Measurements from ENCODE around the gene KRTAP2-2. TPM values are rescaled to one million over a fixed set of nuclear protein-coding genes. Genes with fewer than 3 reads are reported as not detected.
"Not testable (repeated sequence)": the region's sequence is repeated elsewhere in the genome, so short reads cannot be mapped to it uniquely, and the experiment has no call there.

The KRTAP2-2 gene, protein sequence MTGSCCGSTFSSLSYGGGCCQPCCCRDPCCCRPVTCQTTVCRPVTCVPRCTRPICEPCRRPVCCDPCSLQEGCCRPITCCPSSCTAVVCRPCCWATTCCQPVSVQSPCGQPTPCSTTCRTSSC
- total RNA-seq (2021) (not detected in 2 replicates), Bru-seq, nascent RNA (not detected), BruChase-seq, experiment 1, labeled RNA remaining after a 2-hour chase (not detected), BruChase-seq, experiment 2, labeled RNA remaining after a 6-hour chase (not detected)
- long read RNA-seq = 0 reads

DNA sequence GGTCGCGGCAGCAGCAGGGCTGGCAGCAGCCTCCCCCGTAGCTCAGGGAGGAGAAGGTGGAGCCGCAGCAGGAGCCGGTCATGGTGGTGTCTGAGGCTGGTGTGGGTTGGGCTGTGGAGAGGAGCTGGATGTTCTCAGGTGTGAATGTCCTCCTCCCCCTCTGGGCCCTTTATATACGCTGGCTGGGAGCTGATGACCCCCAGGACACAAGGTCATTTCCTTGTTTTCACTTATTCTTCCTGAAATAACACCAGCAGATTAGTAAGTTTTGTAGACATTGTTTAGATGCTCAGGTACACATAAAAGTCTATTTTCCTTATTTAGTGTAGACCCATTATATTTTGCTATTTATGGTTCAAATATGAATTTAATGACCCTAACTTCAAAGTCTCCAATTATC lies at the start of gene KRTAP2-2:
KRTAP2-2 (minus strand) TSS at position 101 of the 400 bp plus-strand sequence; CDS start at position 82, 19 bp downstream.
- BruUV-seq (replicated peaks); POLR2A ChIA-PET (ENCODE audit: low non-redundant PET); H3K27me3 ChIP-seq (replicated peaks; ENCODE audit: insufficient read depth, low read depth, low read length, poor library complexity); DNase-seq (ENCODE audit: low spot score); intact Hi-C loops (cut with micrococcal nuclease; ENCODE audit: unreplicated experiment); H3K4me1 ChIP-seq (ENCODE audit: insufficient read depth, low read length, poor library complexity, severe bottlenecking); H3K36me3 ChIP-seq (ENCODE audit: insufficient read depth, low read length, poor library complexity, severe bottlenecking); H3K9me3 ChIP-seq (ENCODE audit: low read depth, low read length, poor library complexity, severe bottlenecking); CTCF ChIA-PET; H3K4me3 ChIP-seq (ENCODE audit: low read depth, low read length, poor library complexity, severe bottlenecking); H3K27ac ChIP-seq (ENCODE audit: low read depth, low read length, poor library complexity, severe bottlenecking): not testable (repeated sequence)

DNA sequence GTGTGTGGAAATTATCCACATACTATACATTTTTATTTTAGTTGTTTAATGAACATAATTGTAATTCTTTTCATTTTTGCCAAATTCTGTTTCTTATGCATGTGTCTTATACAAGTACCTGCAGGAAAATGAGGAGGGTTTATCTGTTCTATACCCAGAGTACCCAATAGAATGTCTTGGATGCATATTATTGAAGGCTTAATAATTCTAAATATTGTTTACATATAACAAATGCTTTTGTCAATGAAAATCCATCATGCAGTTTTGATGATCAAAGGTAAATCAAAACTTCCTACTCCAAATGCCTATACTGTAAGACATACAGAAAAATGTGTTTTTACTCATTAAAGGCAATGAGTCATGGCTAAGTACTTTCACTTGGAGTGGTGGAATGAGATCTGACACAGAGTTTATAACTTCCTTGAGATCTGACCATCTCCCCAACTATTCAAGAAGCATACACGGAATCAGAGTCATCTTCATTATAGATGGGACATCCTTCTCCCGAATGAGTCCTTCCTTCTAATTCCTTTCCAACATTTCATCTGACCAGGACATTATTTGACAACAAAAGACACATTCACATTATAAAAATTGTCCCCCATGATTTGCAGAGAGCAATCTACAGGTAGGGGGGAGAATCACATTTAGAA lies 49.5 kb upstream of the KRTAP2-2 start:
- H3K36me3 ChIP-seq (ENCODE audit: insufficient read depth, low read length, poor library complexity, severe bottlenecking); POLR2A ChIA-PET (ENCODE audit: low non-redundant PET); H3K27ac ChIP-seq (ENCODE audit: low read depth, low read length, poor library complexity, severe bottlenecking); H3K4me3 ChIP-seq (ENCODE audit: low read depth, low read length, poor library complexity, severe bottlenecking); CTCF ChIA-PET; H3K4me1 ChIP-seq (ENCODE audit: insufficient read depth, low read length, poor library complexity, severe bottlenecking); intact Hi-C loops (cut with micrococcal nuclease; ENCODE audit: unreplicated experiment); BruUV-seq (replicated peaks); H3K9me3 ChIP-seq (ENCODE audit: low read depth, low read length, poor library complexity, severe bottlenecking); H3K27me3 ChIP-seq (replicated peaks; ENCODE audit: insufficient read depth, low read depth, low read length, poor library complexity): not testable (repeated sequence)
- DNase-seq (ENCODE audit: low spot score) = peak; percentile 20

DNA sequence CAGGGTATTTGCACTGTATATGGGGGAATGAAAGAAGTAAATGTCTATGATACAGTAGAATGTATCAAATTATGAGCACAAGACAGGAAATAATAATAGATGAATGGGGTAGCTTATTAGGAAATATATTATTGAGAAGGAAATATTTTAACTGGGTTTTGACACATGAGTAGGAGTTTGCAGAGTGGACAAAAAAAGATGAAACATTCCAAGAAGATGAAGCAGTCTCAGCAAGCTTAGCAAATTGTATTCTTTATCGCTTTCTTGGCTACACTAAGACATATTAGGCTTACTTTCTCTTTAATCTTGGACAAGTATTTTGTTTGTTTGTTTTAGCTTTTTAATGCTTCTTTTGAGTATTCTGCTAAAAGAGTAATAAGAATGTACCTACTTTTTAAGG lies 48.9 kb upstream of the KRTAP2-2 start:
- H3K9me3 ChIP-seq (ENCODE audit: low read depth, low read length, poor library complexity, severe bottlenecking) = no peaks in the 10 kb centered on the region
- H3K4me1 ChIP-seq (ENCODE audit: insufficient read depth, low read length, poor library complexity, severe bottlenecking) = no peaks in the 10 kb centered on the region
- no peak overlapping the region for H3K4me3 ChIP-seq (ENCODE audit: low read depth, low read length, poor library complexity, severe bottlenecking)
- intact Hi-C loops (cut with micrococcal nuclease; ENCODE audit: unreplicated experiment) = no loop called here
- no peak for DNase-seq (ENCODE audit: low spot score)
- no peaks in the 10 kb centered on the region for H3K36me3 ChIP-seq (ENCODE audit: insufficient read depth, low read length, poor library complexity, severe bottlenecking)
- no peaks in the 10 kb centered on the region for H3K27me3 ChIP-seq (replicated peaks; ENCODE audit: insufficient read depth, low read depth, low read length, poor library complexity)
- ChIA-PET CTCF (no interaction called here), POLR2A (ENCODE audit: low non-redundant PET) (no interaction called here)
- BruUV-seq (replicated peaks) = no TSS peak
- no peak overlapping the region for H3K27ac ChIP-seq (ENCODE audit: low read depth, low read length, poor library complexity, severe bottlenecking)
- TF ChIP-seq, protein P1, sequence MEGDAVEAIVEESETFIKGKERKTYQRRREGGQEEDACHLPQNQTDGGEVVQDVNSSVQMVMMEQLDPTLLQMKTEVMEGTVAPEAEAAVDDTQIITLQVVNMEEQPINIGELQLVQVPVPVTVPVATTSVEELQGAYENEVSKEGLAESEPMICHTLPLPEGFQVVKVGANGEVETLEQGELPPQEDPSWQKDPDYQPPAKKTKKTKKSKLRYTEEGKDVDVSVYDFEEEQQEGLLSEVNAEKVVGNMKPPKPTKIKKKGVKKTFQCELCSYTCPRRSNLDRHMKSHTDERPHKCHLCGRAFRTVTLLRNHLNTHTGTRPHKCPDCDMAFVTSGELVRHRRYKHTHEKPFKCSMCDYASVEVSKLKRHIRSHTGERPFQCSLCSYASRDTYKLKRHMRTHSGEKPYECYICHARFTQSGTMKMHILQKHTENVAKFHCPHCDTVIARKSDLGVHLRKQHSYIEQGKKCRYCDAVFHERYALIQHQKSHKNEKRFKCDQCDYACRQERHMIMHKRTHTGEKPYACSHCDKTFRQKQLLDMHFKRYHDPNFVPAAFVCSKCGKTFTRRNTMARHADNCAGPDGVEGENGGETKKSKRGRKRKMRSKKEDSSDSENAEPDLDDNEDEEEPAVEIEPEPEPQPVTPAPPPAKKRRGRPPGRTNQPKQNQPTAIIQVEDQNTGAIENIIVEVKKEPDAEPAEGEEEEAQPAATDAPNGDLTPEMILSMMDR (conservative IDR thresholded peaks at IDR 0.05; ENCODE audit: low read depth, low read length) = no peak
- TF ChIP-seq EZH2 (IDR thresholded peaks at IDR 0.05; ENCODE audit: borderline replicate concordance, low read depth, low read length, poor library complexity, severe bottlenecking) = no peak

DNA sequence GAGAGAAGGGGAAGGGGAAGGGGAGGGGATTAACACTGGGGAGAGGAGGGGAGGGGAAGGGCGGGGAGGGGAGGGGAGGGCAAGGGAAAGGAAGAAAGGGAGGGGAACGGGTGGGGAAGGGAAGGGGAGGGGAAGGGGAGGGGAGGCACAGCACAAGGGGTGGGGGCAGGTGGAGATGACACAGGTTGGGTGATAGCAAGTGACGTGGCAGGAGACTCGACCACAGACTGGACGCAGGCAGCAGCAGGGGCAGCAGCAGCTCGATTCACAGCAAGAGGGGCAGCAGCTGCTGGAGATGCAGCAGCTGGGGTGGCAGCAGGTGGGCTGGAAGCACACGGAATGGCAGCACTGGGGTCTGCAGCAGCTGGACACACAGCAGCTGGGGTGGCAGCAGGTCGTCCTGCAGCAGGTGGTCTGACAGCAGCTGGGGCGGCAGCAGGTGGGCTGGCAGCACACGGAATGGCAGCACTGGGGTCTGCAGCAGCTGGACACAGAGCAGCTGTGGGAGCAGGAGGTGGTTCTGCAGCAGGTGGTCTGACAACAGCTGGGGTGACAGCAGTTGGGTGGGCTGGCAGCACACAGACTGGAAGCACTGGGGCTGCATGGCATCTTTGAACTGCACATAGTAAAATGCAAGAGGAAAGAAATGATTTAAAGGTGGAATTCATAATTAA lies 46.7 kb upstream of the KRTAP2-2 start, which contains the start of gene KRTAP4-16:
KRTAP4-16 (minus strand) TSS at position 624 of the 674 bp plus-strand sequence; CDS start at position 624, 0 bp downstream.
- intact Hi-C loops (cut with micrococcal nuclease; ENCODE audit: unreplicated experiment) = no loop called here
- Histone ChIP-seq H3K4me1 (ENCODE audit: insufficient read depth, low read length, poor library complexity, severe bottlenecking) (no peaks in the 10 kb centered on the region), H3K9me3 (ENCODE audit: low read depth, low read length, poor library complexity, severe bottlenecking) (no peaks in the 10 kb centered on the region), H3K36me3 (ENCODE audit: insufficient read depth, low read length, poor library complexity, severe bottlenecking) (no peaks in the 10 kb centered on the region), H3K4me3 (ENCODE audit: low read depth, low read length, poor library complexity, severe bottlenecking) (no peak within 1 kb of the TSS), H3K27ac (ENCODE audit: low read depth, low read length, poor library complexity, severe bottlenecking) (no peak within 1 kb of the TSS), H3K27me3 (replicated peaks; ENCODE audit: insufficient read depth, low read depth, low read length, poor library complexity) (no peaks in the 10 kb centered on the region)
- DNase-seq (ENCODE audit: low spot score) = no peak
- no peak for TF ChIP-seq EZH2 (IDR thresholded peaks at IDR 0.05; ENCODE audit: borderline replicate concordance, low read depth, low read length, poor library complexity, severe bottlenecking)
- TF ChIP-seq, protein P1 (conservative IDR thresholded peaks at IDR 0.05; ENCODE audit: low read depth, low read length) = no peak
- ChIA-PET CTCF (no interaction called here), POLR2A (ENCODE audit: low non-redundant PET) (no interaction called here)
- BruUV-seq (replicated peaks) = no TSS peak

DNA sequence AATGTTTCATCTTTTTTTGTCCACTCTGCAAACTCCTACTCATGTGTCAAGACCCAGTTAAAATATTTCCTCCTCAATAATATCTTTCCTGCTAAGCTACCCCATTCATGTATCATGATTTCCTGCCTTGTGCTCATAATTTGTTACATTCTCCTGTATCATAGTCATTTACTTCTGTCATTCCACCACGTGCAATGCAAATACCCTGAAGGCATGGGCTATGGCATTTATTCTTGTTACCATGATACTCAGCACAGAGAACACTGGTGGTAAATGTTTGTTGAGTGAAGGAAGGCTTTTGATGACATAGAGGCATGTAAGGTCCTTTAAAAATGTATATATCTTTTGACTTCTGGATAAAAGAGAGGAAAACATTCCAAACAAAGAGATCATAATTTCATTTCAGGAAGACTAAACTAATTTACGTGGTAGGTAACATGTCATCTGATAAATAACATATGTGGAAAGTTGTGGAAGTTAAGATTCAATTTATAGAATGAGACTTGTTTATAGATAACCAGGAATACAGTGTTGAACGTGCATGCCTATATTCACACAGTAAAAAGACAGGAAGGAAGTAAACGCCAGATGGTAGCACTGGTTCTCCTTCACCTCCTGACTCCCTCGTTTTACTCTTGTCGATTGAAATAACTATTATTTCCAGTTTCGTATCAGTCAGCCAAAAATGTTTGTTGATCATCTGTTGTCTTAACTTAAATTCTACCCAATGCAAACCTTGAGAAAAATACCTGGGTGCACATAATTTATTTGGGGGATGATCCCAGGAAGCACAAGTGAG lies 44.9 kb upstream of the KRTAP2-2 start:
- H3K36me3 ChIP-seq (ENCODE audit: insufficient read depth, low read length, poor library complexity, severe bottlenecking); H3K9me3 ChIP-seq (ENCODE audit: low read depth, low read length, poor library complexity, severe bottlenecking); H3K27me3 ChIP-seq (replicated peaks; ENCODE audit: insufficient read depth, low read depth, low read length, poor library complexity); intact Hi-C loops (cut with micrococcal nuclease; ENCODE audit: unreplicated experiment); H3K27ac ChIP-seq (ENCODE audit: low read depth, low read length, poor library complexity, severe bottlenecking); CTCF ChIA-PET; DNase-seq (ENCODE audit: low spot score); POLR2A ChIA-PET (ENCODE audit: low non-redundant PET); H3K4me1 ChIP-seq (ENCODE audit: insufficient read depth, low read length, poor library complexity, severe bottlenecking); H3K4me3 ChIP-seq (ENCODE audit: low read depth, low read length, poor library complexity, severe bottlenecking); BruUV-seq (replicated peaks): not testable (repeated sequence)
